ENCODE results near the gene TMEM273.

DNA sequence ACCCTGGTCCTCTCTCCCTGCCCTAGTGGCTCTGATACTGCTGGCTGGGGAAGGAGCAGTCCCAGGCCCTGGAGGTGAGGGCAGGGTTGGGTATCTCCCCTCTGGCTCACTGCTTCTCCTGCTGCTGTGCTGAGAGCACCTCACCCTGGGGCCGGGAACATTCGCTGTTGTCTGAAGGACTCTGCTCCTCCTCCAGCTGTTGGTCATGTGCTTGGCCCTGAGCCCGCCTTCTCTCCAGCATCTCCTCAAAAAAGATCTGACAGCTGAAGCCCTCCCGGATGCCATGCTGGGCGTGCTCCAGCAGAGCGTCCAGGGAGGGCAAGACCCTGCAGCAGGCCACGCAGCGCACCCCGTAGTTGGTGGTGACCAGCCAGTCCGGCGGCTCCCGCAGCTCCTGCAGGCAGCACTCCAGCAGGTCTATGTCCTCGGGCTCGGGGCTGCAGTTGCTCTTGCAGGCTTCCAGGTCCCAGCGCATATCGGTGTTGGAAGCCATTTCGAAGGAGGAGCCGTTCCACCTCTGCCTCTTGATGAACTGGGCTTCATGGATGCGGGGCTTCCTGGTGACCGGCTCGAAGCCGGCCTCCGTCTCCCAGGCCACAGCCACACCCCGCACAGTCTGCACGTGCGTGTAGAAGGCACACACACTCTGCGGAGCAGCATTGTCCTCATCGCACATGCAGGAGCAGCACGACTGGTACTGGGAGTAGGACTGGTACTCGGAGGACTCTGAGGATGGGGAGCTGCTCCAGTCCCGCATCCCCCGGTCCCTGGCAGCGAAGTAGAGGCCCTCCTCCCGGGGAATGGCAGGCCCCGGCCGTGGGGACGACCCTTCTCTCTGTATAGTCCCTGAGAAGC, 56.5 kb downstream of the TMEM273 start:
- TF ChIP-seq, protein P1, sequence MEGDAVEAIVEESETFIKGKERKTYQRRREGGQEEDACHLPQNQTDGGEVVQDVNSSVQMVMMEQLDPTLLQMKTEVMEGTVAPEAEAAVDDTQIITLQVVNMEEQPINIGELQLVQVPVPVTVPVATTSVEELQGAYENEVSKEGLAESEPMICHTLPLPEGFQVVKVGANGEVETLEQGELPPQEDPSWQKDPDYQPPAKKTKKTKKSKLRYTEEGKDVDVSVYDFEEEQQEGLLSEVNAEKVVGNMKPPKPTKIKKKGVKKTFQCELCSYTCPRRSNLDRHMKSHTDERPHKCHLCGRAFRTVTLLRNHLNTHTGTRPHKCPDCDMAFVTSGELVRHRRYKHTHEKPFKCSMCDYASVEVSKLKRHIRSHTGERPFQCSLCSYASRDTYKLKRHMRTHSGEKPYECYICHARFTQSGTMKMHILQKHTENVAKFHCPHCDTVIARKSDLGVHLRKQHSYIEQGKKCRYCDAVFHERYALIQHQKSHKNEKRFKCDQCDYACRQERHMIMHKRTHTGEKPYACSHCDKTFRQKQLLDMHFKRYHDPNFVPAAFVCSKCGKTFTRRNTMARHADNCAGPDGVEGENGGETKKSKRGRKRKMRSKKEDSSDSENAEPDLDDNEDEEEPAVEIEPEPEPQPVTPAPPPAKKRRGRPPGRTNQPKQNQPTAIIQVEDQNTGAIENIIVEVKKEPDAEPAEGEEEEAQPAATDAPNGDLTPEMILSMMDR (IDR thresholded peaks at IDR 0.05), result no peak
- no peak for TF ChIP-seq POLR2A (IDR thresholded peaks at IDR 0.05)

Measured in lower leg skin (tissue), 3 donors.